PC-9 (cell line): ENCODE measurements around the gene CHMP1B. TPM values are rescaled to one million over a fixed set of nuclear protein-coding genes. Genes with fewer than 3 reads are reported as not detected.

ENCODE experiments used
- BruUV-seq: library from RNA; stranded (reverse); fragments of 400-500 nt; replicated peaks from 2 replicates; lab custom pipeline; 2021; lab: Mats Ljungman, UMichigan
- CTCF ChIA-PET: fragments of 300-600 bp; sonication (Branson Sonifier 250); formaldehyde crosslinking; loops from one replicate; lab custom pipeline; 2022; ENCODE audit warnings: antibody characterized with exemption; lab: Charles Lee
- POLR2A ChIA-PET: fragments of 300-600 bp; sonication (Branson Sonifier 250); formaldehyde crosslinking; loops from one replicate; lab custom pipeline; 2022; ENCODE audit warnings: antibody characterized with exemption; ENCODE audit not compliant: unreplicated experiment; lab: Charles Lee
- DNase-seq, 2 experiments: peaks; one replicate each; pipeline versions ENCODE4 v3.0.0 to v3.0.0-alpha.2; 2015 to 2022; ENCODE audit warnings: mixed read lengths in 1 of 2
- H2AFZ ChIP-seq: fragments of 200-600 bp; sonication (generic); 2 replicates; pipeline ENCODE4 v1.8.1; 2017; ENCODE audit warnings: antibody characterized with exemption
- H3F3A ChIP-seq: fragments of 200-600 bp; sonication (generic); 2 replicates; pipeline ENCODE4 v1.8.1; 2017; ENCODE audit warnings: antibody characterized with exemption, mild to moderate bottlenecking, low read depth; ENCODE audit not compliant: insufficient read depth
- H3K27ac ChIP-seq: fragments of 200-600 bp; sonication (generic); 2 replicates; pipeline ENCODE4 v1.6.1; 2016; ENCODE audit warnings: mixed run types
- H3K27me3 ChIP-seq: fragments of 200-600 bp; sonication (generic); 2 replicates; pipeline ENCODE4 v1.6.1; 2016; ENCODE audit warnings: low read depth, mixed run types; ENCODE audit not compliant: insufficient read depth
- H3K36me3 ChIP-seq: fragments of 200-600 bp; sonication (generic); 2 replicates; pipeline ENCODE4 v1.6.1; 2016; ENCODE audit warnings: low read depth, mixed run types
- H3K4me1 ChIP-seq: fragments of 200-600 bp; sonication (generic); replicated peaks from 2 replicates; pipeline ENCODE4 v1.6.1; 2016; ENCODE audit warnings: mixed run types; ENCODE audit not compliant: insufficient read depth
- H3K4me2 ChIP-seq: fragments of 200-600 bp; sonication (generic); 2 replicates; pipeline ENCODE4 v1.6.1; 2017; ENCODE audit warnings: mixed run types
- H3K4me3 ChIP-seq: fragments of 200-600 bp; sonication (generic); 2 replicates; pipeline ENCODE4 v1.6.1; 2016; ENCODE audit warnings: mixed run types
- H3K79me2 ChIP-seq: fragments of 200-600 bp; sonication (generic); 2 replicates; pipeline ENCODE4 v1.6.1; 2017; ENCODE audit warnings: low read depth, mixed run types
- H3K9me2 ChIP-seq: fragments of 200-600 bp; sonication (generic); 2 replicates; pipeline ENCODE4 v1.8.1; 2017; ENCODE audit warnings: mild to moderate bottlenecking; ENCODE audit not compliant: insufficient read depth
- H3K9me3 ChIP-seq: fragments of 200-600 bp; sonication (generic); 2 replicates; pipeline ENCODE4 v1.8.1; 2016; ENCODE audit warnings: low read depth; ENCODE audit not compliant: insufficient read depth
- H4K20me1 ChIP-seq: fragments of 200-600 bp; sonication (generic); 2 replicates; pipeline ENCODE4 v1.8.1; 2017; ENCODE audit not compliant: insufficient read depth
- CTCF ChIP-seq: fragments of 200-600 bp; sonication (generic); conservative IDR thresholded peaks from 2 replicates; pipeline ENCODE4 v1.6.1; 2017; ENCODE audit warnings: mixed run types, antibody characterized with exemption, mild to moderate bottlenecking, moderate library complexity
- EZH2 ChIP-seq: fragments of 200-600 bp; sonication (generic); IDR thresholded peaks from 2 replicates; pipeline ENCODE4 v1.8.0; 2017; ENCODE audit warnings: antibody characterized with exemption, low read depth
- intact Hi-C: fragments of 100-400 bp; cut with micrococcal nuclease; formaldehyde crosslinking; loops from one replicate; pipeline ENCODE4 v1.10.0; 2022; ENCODE audit not compliant: unreplicated experiment
- total RNA-seq: library from RNA; stranded (reverse); gene quantifications from 2 replicates; pipeline ENCODE4 v1.2.3, GENCODE V29; 2021

Gene CHMP1B
- total RNA-seq, 1 experiment from 2014 or later, result 68.0 TPM

GRCh38 chr18:11884396-11885030 lies 33.3 kb downstream of the CHMP1B start:
- no peak for DNase-seq
- no peaks in the 10 kb centered on the region for H3K9me3 ChIP-seq
- no peaks in the 10 kb centered on the region for H3K79me2 ChIP-seq
- H3K4me2 ChIP-seq, result no peak overlapping the region
- peaks cover 24% of the 10 kb centered on the region for H3F3A ChIP-seq
- no peak overlapping the region for H3K27ac ChIP-seq
- H3K36me3 ChIP-seq, result no peaks in the 10 kb centered on the region
- intact Hi-C loops, result no loop called here
- peaks cover 24% of the 10 kb centered on the region for H3K4me1 ChIP-seq
- H4K20me1 ChIP-seq, result no peaks in the 10 kb centered on the region
- BruUV-seq, result no TSS peak
- no peak for TF ChIP-seq EZH2
- TF ChIP-seq CTCF, result no peak
- POLR2A ChIA-PET, result interaction anchor here (0.5 kb wide), 1 partner anchor 22 kb away, joined by 3 read pairs; no protein-coding TSS in a partner anchor
- CTCF ChIA-PET, result no interaction called here
- no peak overlapping the region for H2AFZ ChIP-seq
- no peaks in the 10 kb centered on the region for H3K9me2 ChIP-seq
- no peaks in the 10 kb centered on the region for H3K27me3 ChIP-seq
- H3K4me3 ChIP-seq, result no peak overlapping the region

DNA sequence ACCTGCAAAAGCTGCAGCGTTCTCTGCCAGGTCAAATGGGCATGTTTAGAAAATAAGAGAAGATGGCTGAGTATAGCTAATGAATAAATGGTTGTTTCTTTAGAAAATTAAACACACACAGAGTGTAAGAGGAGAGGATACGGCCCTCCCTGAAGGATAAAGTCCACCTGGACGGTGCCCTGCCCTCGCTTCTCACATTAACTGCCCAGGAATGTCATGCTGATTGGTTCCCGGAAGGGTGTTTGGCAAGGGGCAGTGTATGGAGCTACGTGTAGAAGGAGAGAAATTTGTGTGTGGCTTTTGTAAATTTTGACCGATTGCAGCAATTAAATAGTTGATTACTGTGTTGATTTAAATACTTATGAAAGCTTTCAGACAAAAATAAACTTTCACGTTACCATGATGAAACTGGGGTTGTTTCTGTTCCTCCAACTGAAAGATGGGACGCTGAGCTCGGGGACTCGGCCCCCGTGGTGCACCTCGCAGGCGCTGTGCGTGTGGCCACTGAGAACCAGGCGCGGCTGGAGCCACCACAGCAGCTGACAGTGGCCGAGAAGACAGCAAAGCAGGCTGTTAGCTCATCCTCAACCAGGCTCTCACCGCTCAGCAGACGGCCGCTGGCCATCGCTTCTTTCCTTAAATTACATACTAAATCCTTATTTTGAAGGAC lies 34.2 kb downstream of the CHMP1B start:
- Histone ChIP-seq H3K36me3 (no peaks in the 10 kb centered on the region), H2AFZ (no peak overlapping the region), H3F3A (peaks cover 24% of the 10 kb centered on the region), H3K4me3 (no peak overlapping the region), H3K79me2 (no peaks in the 10 kb centered on the region), H3K27me3 (no peaks in the 10 kb centered on the region), H3K27ac (no peak overlapping the region), H4K20me1 (no peaks in the 10 kb centered on the region), H3K9me2 (no peaks in the 10 kb centered on the region), H3K4me2 (no peak overlapping the region), H3K9me3 (no peaks in the 10 kb centered on the region), H3K4me1 (peaks cover 24% of the 10 kb centered on the region)
- intact Hi-C loops, result no loop called here
- BruUV-seq, result no TSS peak
- ChIA-PET CTCF (no interaction called here), POLR2A (interaction anchor here (0.5 to 0.6 kb wide), 2 partner anchors 23 to 30 kb away, joined by 3 to 5 read pairs; no protein-coding TSS in a partner anchor)
- DNase-seq, result no peak
- TF ChIP-seq CTCF (no peak), EZH2 (no peak)

DNA sequence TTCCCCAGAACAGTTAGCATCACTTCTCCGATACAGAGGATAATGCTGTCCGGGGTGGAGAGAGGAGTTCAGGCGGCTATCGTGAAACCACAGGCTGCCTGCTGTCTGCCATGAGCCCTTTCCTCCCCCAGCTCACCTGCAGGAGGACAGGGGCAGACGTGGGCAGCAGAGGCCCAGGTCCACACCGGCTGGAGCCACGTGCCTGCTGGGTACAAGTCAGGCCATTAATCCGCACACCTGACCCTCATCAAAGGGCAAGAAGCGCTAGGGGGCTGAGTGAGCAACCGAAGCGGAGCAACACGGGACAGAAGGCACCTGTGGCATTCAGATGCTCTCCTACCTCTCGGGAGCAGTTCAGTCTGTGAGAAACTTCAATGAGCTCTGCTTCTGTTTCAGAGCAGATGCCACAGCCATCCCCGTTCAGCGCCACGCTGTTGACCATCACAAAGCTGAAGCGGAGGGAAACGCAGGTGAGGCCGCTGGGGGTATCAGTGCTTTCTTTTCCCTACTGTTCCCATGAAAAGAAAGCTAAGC lies 35.4 kb downstream of the CHMP1B start:
- H3K4me2 ChIP-seq, result peak overlapping the region; percentile 53
- H3K79me2 ChIP-seq, result no peaks in the 10 kb centered on the region
- H3K4me3 ChIP-seq, result no peak overlapping the region
- no peaks in the 10 kb centered on the region for H3K9me2 ChIP-seq
- CTCF ChIA-PET, result interaction anchor here (0.5 to 1.3 kb wide), 3 partner anchors 53 to 385 kb away, joined by 3 to 5 read pairs (median 4); no protein-coding TSS in a partner anchor
- H2AFZ ChIP-seq, result no peak overlapping the region
- intact Hi-C loops, result loop anchor here (1.0 to 2.0 kb wide), 3 partner anchors 26 to 60 kb away; no protein-coding TSS in a partner anchor
- no peaks in the 10 kb centered on the region for H4K20me1 ChIP-seq
- H3F3A ChIP-seq, result peaks cover 24% of the 10 kb centered on the region
- no TSS peak for BruUV-seq
- H3K27ac ChIP-seq, result no peak overlapping the region
- DNase-seq, result no peak
- no peaks in the 10 kb centered on the region for H3K27me3 ChIP-seq
- H3K36me3 ChIP-seq, result no peaks in the 10 kb centered on the region
- H3K4me1 ChIP-seq, result peaks cover 24% of the 10 kb centered on the region
- POLR2A ChIA-PET, result no interaction called here
- no peaks in the 10 kb centered on the region for H3K9me3 ChIP-seq
- no peak for TF ChIP-seq CTCF
- no peak for TF ChIP-seq EZH2
